HG03442 (cell line): ENCODE data around the gene RASA2.
"Not testable (repeated sequence)": the region's sequence is repeated elsewhere in the genome, so short reads cannot be mapped to it uniquely, and the experiment has no call there.

Source experiments
- ATAC-seq: cut with Tn5 transposase; IDR thresholded peaks from one replicate; pipeline ENCODE4 v1.9.1; 2021; ENCODE audit warnings: mild to moderate bottlenecking, moderate library complexity; ENCODE audit not compliant: unreplicated experiment

The RASA2 gene

DNA sequence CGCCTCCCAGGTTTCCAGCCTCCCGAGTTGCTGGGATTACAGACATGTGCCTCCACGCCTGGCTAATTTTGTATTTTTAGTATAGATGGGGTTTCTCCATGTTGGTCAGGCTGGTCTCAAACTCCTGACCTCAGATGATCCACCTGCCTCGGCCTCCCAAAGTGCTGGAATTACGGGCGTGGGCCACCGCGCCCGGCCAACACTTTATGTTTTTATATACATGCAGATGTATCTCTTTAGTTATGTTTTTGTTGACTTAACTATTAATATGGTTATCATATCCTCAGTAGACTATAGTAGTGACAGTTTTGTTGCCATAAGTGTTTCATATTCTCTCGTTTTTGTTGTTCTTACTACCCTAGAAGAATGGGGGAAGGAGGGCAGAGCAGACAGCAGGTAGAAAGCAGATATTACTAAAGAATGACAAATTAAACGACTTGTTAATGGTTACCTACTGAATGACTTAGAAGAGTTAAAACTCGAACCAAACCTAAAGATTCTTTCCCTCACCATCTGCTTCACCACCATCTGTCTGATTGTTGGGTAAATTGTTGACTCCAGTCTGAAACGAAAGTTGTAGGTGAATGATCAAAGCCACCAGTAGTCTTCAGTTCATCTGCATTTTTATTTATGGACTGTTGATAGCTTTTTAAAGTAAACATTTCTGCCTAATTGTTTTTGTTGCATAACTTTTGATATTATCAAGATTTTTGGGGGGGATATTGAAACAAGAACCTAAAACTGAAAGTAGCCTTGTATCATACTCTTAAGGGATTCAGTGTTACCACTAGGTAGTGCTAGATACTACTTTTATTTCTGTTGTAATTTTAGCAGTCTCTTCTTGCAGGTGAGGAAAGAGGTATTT is 89.3 kb downstream of the RASA2 start:
- ATAC-seq: peak; percentile 42

DNA sequence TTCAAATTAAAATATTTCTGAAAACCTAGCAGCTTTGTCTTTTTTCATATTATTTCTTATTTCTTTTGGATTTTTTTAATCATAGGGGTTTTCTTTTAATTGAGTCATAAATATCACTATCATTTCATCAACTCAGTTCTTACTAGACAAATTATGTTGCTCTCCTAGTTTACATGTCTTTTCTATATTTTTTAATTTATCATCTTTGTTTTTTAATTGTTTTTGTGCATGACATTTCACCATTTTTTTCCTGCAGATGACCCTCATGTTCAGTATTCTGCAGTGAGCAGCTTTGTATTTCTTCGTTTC is 89.9 kb downstream of the RASA2 start:
- ATAC-seq: no peak

DNA sequence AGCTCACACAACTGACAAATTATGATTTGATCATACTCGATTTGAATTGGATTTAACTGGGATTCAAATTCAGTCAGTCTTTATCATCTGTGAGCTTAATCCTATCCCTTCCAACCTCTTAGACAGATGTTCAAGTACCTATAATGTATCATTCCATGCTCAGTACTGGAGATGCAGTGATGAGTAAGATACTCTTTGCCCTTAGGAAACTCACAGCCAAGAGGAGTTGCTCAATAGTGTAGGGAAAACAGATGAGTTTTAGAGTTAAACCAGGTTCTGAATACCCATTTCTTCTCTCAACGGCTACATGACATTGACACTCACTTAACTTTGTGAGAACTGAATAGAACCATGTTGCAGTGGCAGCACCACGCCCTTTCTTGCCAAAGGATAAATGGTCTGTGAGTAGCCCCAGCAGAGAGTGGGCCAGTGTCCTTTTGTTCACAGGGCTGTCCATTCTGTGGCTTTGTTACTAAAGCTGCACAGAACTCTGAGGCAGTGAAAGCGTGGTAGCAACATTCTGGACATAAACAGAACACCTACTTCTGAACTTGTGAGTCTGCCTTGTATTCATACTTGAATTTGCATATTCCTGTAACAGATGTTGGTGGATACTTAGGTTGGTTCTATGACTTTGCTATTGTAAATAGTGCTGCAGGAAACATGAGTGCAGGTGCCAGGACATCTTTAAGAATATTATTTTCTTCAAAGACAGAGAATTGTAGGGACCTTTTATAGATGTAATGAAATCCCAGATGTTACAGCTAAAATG is 91.6 kb downstream of the RASA2 start:
- ATAC-seq: no peak

DNA sequence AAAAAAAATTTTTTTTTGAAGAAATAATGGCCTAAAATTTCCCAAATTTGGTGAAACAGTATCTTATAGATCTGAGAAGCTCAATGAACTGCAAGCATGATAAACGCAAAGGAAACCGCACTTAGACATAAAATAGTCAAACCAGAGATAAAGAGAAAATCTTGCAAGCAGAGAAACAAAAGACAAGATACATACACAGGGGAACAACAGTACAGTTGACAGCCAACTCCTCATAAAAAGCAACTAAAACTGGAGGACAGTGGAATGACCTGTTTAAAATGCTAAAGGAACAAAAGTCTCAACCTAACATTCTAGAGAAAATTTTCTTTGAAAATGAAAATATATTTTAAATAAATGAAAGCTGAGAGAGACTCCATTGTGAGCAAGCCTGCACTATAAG is 107.5 kb downstream of the RASA2 start:
- ATAC-seq: no peak

DNA sequence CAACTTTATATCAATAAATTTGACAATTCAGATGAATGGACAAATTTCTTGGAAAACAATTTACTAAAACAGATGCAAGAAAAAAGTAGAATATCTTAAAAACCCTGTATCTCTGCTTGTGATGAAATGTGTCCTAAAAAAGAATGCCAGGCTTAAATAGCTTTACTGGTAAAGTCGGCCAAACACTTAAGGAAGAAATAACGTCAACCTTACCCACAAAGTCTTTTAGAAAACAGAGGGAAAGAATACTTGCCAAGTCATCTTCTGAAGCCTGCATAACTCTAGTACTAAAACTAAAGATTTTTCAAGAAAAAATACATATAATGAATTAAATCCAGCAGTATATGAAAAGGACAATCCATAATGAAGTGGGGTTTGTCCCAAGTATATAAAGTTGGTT is 111.1 kb downstream of the RASA2 start:
- ATAC-seq: no peak

DNA sequence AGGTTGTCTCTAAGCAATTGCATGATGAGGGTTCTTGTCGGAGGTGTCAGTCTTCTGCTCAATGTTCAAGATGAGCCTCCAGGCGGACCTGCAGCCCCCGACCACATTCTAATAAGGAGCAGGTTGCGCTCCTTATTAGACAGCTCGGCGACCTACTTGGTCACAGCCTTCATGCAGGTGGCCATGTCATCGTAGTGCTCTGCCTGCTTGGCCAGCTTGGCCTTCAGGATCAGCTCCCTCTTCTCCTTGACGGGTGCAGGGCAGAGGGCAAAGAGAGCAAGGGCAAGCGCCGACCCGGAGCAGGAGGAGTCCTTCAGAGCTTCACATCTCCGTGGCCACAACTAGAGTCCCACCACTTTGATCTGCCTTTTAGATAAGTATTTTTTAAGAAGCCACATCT is 113.5 kb downstream of the RASA2 start:
- ATAC-seq: no peak

DNA sequence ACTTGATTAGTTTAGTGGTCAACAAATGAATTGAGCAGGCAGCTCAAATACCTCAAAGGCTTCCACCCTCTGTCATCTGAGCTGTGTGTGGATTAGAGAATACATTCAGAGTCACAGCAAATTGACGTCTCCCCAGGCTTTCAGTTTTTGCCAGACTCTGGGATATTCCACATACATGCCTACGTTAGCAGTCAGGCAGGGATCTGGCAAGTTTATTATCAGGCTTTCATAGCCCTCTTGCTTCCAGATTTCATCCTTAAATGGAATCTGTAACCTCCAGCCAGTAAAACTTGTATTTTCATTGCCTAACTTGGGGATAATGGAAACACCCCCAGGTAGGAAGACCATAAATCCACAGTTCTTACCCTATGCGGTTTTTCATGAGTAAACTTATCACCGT is 115.9 kb downstream of the RASA2 start:
- no peak for ATAC-seq

DNA sequence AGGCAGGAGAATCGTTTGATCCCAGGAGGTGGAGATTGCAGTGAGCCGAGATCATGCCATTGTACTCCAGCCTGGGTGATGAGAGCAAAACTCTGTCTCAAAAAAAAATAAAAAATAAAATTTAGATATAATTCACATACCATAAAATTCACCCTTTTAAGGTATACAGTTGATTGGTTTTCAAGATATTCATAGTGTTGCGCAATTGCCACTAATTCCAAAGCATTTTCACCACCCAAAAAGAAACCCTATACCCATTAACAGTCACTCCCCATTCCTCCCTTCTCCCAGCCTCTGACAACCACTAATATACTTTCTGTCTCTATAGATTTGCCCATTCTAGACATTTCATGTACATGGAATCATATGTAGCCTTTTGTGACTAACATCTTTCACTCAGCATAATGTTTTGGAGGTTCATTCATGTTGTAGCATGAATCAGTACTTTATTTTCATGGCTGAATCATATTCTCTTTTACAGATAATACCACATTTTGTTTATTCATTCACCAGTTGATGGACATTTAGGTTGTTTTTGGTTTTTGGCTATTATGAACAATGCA is 116.7 kb downstream of the RASA2 start:
- ATAC-seq: no peak

DNA sequence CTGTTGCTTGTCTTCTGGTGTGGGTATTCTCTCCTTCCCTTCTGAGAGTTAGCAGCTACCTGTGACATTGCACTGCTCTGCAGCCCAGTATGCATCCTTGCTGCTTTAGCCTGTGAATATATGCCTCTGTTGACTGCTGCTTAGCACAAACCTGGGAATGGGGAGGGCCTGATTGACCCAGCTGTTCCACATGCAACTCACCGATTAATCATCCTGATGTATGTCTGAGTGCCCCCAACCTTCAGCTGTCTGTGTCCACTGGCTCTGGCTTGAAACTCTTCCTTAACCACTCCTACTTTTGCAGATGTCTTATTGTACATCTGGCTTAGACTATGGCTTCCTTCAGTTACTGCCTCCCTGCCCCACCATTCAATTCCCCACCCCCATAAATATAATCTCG is 119.1 kb downstream of the RASA2 start:
- ATAC-seq: no peak

DNA sequence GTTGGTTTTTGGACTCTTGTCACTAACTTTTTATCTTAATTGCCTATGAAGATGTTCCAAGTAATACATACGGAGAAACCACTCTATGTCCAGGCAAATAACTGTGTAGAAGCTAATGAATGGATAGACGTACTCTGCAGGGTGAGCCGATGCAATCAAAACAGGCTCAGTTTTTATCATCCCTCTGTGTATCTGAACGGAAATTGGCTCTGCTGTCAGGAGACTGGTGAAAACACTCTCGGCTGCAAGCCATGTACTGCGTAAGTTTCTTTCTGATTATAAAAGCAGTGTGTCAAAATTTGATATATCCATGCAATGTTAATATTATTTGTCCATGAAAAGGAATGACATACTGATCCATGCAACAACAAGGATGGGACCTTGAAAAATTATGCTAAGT is 121.6 kb downstream of the RASA2 start:
- no peak for ATAC-seq

DNA sequence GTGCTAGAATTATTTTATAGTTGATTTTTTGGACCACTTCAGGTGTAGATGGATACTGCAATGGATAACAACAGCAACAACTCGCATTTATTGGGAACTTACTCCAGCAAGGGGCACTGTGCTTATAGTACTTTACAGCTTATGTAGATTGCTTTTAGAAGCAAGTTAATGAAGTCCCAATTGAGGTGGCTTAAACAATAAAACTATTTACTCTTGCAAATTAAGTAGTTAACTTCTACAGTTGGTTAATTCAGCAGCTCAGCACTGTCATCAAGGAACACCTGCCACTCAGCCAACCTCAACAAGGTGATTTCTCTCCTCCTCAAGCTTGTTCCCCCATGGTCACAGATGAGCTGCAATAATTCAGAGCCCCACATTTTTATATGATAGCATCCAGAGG is 124.1 kb downstream of the RASA2 start:
- no peak for ATAC-seq

DNA sequence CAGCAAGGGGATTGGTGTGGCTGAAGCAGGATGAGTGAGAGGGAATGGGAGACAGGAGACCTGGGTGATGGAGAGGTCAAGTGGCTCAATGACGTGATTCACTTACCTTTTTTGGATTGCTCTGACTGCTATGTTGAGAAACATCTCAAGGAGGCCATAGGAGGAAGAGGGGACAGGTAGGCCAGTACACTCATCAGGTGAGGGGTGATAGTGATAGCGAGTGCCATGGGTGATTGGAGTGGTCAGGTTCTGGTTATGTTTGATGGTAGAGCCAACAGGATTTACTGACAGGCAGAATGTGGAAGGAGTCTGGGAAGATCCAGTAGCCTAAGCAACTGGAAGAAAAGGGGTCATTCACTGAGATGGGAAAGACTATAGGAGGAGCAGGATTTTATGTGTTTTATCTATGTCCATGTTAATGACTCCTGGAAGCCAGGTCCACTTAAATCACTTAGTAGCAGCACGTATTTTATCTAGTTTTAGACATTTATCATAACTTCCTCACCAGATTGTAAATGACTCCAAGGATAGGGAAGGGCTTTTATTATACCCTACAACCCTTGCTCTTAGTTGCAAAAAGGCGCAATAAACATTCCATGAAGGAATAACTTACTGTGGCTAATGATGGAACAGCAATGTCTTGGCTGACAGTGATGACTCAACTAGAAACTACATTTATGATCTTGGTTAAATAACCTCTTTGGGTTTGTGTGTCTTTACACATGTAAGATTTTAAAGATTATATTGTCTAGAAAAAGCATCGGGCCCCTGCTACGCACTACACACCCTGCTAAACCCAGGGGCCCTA is 131.5 kb downstream of the RASA2 start:
- no peak for ATAC-seq

DNA sequence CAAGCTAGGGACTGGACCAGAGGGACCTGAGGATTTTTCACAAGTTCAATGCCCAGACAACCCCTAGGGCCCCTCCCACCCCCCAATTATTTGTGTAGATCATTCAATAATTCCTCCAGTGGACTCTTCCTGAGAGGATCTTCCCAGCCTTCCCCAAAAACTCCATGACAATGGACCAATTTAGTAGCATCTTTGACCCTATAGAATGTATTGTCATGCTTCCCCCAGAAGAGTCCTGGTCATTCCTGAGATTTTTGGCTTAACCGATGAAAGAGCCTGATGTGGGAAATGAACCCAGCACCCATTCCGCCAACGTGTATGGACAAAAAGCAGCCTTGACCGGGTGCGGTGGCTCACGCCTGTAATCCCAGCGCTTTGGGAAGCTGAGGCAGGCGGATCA is 132.1 kb downstream of the RASA2 start:
- no peak for ATAC-seq

DNA sequence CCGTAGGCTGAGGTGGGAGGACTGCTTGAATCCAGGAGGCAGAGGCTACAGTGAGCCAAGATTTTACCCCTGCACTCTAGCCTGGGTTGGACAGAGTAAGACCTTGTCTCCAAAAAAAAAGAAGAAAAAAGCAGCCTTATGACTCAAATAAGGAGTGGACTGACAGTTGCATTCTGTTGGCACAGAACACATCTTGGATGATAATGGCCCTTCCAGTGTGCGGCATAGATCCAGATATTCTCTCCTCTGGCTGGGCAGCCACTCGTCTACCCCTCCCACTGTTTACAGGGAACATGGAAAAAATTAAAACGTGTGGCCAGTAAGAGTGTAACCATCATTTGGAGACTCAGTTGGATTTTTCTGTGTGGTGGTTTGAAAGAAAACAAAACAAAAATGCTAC is 132.6 kb downstream of the RASA2 start:
- no peak for ATAC-seq

DNA sequence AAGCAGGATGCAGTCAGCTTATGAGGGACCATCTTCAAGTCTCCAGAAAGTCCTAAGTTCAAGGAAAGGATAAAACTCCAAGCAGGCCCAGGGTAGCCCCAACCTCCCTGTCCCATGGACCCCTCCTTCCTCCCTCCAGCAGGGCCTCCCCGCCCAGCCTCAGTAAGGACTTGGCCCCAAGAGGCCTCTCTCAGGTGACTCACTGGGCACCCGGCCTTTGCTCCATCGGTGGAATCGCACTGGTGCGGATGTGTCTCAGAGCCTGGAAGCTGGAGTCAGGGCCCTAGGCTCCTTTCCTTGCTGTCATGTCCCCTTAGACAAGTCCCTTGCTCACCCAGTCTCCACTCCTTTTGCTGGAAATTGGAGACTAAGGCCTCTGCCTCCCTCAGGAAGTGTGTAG is 136.9 kb downstream of the RASA2 start:
- ATAC-seq: no peak

DNA sequence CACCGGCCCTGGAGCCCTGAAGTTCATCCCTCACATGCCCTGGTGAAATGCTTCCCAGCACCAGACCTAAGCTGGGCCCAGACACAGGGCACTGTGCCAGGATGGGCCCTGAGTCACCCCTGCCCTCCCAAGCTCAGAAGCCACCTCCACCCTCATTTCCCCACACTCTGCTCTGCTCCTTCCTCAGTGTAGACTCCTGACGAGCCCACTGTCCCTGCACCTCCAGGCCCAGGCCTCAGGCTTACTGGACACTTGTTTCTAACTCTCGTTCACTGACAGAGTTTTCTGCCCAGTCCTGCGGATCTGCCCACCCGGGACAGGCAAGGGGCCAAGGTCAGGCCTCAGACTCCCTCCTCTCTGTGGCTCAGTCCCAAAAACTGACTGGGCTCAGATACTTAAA is 138.7 kb downstream of the RASA2 start:
- ATAC-seq: no peak

DNA sequence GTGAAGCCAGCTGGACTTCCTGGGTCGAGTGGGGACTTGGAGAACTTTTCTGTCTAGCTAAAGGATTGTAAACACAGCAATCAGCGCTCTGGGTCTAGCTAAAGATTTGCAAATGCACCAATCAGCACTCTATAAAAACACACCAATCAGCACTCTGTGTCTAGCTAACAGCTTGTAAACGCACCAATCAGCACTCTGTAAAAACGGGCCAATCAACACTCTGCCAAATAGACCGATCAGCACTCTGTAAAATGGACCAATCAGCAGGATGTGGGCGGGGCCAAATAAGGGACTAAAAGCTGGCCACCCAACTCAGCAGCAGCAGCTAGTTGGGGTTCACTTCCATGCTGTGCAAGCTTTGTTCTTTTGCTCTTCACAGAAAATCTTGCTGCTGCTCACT is 141.5 kb downstream of the RASA2 start:
- not testable (repeated sequence) for ATAC-seq

DNA sequence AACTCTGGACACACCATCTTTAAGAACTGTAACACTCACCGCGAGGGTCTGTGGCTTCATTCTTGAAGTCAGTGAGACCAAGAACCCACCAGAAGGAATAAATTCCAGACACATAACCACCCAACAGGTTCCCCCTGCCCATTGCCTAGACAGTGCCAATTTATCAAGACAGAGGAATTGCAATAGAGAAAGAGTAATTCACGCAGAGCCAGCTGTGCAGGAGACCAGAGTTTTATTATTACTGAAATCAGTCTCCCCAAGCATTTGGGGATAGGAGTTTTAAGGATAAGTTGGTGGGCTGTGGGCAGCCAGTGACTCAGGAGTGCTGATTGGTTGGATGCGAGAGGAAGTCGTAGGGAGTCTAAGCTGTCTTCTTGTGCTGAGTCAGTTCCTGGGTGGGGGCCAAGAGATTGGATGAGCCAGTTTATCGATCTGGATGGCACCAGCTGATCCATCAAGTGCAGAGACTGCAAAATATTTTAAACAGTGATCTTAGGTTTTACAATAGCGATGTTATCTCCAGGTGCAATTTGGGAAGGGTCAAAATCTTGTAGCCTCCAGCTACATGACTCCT is 142.1 kb downstream of the RASA2 start:
- not testable (repeated sequence) for ATAC-seq

DNA sequence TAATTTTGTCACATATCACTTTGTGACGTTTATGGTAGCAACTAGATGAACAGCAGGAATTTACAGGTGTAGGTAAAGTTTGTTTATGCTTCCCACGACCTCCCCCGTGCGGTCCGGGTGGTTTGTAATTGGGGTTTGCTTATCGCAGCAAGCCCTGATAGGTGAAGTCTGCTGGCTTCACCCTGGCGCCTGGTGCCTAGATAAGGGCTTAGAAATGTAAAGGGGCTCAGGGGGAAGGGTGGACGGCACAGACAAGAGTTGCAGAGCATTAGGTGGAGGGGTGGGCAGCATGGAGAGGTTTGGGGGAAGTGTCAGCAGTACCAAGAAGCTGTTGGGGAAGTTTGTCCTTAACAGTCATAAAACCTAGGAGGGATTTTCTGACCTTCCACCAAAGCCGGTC is 143.1 kb downstream of the RASA2 start:
- no peak for ATAC-seq

DNA sequence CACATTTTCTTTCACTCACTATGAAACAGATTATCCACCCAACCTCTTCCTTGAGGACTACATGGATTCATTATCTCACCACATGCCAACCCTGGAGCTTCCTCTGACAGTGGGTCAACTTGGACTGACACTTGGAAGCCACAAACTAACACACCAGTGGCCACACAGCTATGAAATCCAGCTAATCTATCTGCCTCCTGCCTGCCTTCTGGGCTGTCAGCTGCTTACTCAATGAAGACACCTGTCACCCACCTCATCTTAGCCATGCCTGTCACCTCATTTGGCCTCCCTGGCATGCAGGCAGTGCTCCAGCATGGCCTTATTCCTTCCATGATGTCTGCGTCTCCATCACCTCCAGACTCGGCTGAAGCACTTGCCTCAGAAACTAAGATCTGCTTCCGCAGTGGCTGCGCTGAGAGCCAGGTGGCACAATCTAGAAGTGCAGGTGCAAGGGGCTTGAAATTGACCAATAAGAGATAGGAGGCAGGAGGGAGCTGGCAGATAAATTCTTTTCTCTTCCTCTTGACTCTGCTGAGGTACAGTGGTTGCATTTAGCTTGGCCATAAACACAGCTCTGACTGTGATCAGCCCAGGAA is 146.1 kb downstream of the RASA2 start:
- no peak for ATAC-seq

DNA sequence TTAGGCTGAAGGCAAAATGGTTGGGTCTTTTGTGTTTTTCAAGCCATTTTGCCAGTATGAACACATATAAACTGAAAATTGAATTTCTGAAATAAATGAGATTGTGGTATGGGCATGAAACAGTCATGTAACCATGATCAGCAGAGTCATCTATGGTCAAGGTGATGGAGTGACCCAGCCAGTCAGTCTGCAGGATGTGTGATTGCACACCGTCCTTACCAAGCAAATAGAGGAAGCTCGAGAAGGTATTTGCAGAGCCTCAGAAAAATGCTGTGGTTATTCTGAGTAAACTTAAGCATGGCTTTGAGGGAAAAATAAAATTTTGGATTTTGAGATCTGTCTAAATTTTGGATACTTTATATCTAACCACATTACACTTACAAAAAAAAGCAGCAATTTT is 155.4 kb downstream of the RASA2 start:
- no peak for ATAC-seq
